Activated CD8-positive, alpha-beta memory T cell treated with anti-CD3 and anti-CD28 coated beads, Interleukin-2, amount 50 U/mL, for 24 hours (primary cell): ENCODE results near the gene DFFB.

Experiments used
- DNase-seq: peaks from one replicate; pipeline ENCODE4 v3.0.0-alpha.2; 2020; ENCODE audit errors: extremely low read depth

The DFFB gene

DNA sequence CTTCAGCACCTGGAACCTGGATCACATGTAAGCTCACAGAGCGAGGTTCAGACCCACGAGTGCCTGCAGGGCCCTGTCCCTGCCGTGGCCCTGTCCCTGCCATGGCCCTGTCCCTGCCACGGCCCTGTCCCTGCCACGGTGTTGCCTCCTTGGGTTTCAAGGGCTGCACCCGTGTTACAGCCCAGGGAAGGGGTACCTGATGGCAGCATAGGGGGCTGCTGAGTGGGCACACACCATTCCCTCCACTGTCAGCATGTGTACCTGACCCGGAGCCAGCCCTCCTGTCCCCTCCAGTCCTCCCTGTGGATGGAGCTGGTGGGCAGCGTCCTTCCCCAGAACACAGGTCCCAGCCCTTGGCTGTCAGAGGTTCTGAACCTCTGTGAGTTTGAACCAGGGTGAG, 15.3 kb downstream of the DFFB start:
- no peak for DNase-seq

DNA sequence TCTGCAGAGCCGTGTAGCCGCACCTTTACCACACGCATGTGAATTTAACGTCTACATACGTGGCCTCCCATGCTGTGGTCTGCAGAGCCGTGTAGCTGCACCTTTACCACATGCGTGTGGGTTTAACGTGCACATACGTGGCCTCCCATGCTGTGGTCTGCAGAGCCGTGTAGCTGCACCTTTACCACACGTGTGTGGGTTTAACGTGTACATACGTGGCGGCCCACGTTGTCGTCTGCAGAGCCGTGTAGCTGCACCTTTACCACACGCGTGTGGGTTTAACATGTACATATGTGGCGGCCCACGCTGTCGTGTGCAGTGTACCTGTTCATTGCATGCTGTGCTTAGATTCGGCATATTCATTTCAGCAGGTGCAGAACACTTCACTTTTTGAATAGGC, 17.5 kb downstream of the DFFB start:
- DNase-seq: no peak

DNA sequence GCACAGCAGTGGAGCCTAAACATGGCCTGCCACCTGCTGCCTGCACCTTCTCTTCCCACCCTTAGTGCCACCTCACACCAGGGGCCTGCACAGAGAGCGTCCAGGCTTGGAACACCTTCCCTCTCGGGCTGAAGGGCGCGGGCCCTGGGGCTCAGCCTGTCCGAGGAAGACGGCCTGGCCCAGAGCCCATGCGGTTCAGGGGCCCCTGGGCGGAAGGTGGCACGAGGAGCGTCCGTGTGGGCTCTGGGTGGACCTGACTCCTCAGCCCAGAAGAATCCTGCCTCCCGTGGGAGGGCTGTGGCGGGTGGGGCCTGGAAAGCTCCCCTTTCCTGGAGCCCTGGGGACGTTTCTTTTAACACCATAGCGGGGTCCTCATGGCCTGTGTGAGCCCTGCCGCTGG, 19.4 kb downstream of the DFFB start:
- no peak for DNase-seq

DNA sequence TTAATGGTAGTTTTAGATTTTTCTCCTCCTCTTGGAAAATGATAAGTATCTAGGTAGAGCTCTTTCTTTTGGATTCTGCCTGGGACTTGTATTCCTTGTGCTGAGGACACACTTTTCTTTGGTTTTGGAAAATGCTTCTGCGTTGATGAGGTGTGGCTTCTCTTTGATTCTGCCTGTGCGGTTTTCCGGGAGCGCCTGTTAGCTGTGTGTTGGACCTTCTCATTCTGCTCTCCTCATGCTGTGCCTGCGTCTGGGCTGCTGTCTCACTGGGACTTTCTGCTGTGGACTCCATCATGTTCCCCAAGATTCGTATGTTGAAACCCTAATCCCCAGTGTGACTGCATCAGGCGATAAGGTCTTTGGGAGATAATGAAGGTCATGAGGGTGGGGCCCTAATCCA, 21.8 kb downstream of the DFFB start:
- DNase-seq: no peak

DNA sequence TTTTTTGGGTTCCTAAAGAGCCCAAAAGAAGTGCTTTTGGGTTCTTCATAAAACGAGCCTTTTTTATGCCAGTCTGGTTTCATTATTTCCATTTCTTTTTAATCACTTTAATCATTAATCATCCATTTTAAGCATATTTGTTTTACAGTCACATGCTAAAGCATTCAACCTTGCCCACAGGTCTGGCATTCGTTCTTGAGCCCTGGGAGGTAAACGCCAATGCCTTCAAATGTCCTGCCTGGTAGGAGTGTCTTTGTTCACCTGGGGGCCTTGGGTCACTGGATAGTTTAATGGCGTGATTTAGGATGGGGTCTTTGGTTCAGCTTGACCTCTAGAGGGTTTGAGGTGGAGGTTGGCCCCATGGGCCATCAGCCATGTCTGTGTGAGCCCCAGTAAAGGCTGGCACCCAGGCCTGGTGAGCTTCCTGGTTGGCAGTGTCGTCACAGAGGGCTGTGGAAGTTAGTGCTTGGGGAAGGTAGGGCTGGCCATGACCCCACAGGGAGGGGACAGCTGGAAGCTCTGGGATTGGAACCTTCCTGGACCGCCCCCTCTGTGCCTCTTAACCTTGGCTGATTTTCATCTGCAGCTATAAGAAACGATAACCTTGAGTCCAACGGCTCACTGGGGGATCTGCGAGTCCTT, 22.6 kb downstream of the DFFB start:
- no peak for DNase-seq

DNA sequence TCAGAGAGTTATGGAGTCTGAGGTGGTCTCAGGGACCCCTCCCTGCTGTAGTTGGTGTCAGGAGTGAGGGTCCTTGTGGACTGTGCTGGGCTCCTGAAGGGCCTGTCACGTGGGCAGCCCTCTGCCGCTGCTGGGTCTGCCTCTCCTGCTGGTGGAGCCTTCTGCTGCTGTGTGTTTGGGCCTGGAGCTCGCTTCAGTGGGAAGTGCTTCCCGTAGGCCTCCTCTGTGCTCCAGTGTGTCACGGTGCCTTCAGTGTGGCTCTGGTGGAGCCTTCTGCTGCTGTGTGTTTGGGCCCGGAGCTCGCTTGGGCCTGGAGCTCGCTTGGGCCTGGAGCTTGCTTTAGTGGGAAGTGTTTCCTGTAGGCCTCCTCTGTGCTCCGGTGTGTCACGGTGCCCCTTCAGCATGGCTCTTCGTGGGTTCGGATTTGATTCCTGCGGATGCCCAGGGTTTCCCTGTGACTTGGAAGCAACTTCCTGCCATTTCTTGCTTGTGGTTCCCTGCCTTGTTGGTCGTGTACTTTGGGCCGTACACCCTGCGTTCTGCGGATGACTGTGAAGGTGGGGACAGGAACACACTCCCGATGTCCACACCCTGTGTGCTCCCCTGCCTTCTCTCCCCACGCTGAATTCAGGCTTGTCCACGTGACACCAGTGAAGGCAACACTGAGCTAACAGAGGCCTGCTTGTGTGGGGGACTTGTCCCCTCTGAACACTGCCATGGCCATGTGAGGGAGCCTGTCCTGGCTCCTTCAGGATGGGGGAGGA, 23.3 kb downstream of the DFFB start:
- DNase-seq: no peak

DNA sequence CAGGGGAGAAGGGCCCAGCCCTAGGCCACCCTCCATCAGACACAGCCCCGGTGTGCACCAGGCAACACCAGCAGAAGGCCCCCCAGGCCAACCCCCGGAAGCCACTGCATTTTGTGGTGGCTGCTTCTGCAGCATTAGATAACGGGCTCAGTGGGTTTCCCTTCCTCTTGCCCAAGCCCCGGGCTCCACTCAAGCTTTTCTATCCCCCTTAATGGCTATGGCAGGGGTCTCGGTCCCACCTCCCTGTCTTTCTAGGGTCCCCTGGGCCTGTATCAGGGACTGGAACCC, 23.9 kb downstream of the DFFB start:
- DNase-seq: no peak

DNA sequence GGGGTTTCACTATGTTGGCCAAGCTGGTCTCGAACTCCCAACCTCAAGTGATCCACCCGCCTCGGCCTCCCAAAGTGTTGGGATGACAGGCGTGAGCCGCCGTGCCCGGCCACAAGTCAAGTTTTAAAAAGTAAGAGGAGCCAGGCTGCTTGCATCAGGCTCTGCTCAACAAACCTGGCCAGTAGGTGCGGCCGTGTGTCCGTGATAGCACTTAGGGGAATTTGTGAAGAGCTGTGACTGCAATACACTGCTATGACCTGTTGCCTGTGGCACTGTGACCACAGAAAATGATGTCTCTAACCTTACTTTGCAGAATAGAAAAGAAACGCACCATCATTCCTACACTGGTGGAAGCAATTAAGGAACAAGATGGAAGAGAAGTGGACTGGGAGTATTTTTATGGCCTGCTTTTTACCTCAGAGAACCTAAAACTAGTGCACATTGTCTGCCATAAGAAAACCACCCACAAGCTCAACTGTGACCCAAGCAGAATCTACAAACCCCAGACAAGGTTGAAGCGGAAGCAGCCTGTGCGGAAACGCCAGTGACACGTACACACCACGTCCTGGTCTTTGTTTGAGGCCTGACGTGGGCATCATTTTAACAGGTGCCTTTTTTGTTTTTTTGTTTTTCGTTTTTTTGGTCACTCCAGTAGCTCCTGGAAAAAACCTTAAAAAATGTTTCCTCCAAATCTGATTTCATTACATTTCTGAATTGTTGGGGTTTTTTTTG, 26.1 kb downstream of the DFFB start:
- DNase-seq: no peak

DNA sequence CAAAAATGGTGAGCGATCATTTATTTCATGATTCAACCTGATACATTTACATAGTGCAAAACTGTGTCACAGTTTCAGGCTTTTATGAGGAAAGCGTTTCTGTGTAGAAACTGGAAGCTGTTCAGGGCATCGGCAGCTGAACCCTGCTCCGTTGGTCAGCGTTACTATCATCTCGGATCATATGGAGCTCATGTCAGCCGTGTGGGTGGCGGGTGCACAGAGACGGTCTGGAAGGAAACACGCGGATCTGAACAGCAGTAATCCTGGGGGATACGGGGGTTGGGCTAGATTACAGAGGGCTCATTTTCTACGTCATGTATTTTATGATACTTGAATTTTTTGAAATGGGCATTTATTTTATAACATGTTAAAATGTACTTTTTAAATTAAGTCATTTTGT, 27.7 kb downstream of the DFFB start:
- DNase-seq: no peak

DNA sequence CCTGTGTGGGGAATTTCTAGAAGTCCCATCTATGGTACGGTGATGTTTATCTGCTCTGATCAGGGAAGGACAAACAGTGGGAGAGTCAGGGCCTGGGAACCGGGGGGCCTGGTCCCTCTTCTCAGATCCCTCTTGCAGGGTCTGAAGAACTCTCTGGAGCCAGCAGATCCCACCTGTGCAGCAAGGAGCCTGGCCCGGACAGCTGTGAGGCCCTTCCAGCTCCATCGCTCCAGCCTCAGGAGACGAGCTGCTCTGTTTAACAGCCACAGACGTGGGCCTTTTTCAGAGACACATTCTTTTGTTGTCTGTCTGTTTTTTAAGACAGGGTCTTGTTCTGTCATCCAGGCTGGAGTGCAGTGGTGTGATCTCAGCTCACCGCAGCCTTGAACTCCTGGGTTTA, 28.3 kb downstream of the DFFB start:
- no peak for DNase-seq

DNA sequence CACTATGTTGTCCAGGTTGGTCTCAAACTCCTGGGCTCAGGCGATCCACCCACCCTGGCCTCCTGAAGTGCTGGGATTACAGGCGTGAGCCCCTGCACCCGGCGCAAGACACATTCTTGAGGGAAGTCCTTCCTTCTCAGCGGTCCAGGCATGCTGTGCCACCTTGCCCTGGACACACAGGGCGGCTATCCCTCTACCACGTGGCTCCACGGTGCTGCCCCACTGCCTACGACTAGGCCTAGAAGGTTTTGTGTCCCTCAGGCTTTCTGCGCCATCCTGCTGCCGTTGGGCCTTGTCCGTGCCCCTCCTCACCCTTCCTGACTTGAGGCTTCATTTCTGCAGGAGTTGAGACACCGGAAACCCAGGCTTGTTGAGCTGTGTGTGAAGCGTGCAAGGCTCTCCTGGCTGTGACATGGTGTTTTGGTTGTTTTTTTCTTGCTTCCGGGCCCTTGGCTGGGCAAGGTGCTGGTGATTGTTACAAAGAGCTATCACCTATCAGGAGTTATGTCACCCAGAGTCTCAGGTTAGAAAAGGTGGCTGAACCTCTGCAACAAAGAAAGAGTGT, 28.9 kb downstream of the DFFB start:
- no peak for DNase-seq

DNA sequence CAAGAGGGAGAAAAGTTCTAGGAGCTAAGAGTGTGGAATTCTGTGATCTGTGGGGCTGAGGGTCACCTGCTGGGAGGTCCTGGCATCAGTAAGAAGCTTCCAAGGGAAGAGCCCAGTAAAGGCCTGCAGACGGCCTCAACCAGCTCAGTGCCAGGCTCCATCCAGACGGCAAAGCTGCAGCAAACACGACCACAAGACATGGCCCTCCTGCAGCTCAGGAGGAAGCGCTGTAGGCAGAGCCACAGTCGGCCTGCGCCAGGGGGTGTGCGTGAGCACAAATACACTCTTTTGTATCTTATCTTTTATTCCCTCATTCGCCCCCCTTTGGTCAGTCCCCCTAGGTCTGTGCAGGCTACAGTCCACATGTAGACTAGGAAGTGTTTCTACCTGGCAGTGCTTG, 29.4 kb downstream of the DFFB start:
- DNase-seq: no peak

DNA sequence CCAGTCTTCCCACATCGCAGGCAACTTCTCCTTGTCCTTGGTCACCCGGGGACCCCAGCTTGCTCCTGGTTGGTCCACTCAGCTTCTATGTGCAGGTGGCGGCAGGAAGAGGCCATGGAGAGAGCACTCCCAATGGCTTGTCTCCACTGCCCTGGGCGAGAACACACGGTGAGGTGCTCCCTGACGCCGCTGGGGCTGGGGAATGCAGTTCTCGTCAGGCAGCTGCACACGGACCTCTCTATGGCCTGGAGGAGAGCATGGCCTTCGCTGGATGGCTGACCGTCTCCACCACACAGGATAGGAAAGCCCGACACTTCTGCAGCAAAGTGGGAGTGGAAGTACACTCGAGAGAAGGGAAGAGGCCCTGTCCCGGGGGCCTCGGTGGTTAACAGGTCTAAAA, 31.0 kb downstream of the DFFB start:
- no peak for DNase-seq

DNA sequence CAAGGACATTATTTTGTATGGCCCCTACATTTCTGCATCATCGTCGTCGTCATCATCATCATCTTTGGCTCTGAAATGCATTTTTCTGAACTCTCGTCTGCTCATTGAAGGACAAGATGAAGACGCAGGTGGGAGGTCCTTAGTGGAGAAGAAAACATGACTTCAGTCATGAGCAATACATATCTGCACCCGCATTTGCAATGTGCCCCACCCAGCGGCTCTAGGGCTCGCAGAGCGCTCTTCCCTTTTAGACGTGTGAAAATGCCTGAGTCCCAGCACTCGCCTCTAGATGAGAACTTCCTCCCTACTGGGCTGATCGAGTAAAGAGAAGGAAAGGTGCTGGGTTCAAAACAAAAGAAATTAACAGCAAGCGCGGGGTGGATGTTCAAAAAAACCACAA, 32.7 kb downstream of the DFFB start:
- DNase-seq: no peak

DNA sequence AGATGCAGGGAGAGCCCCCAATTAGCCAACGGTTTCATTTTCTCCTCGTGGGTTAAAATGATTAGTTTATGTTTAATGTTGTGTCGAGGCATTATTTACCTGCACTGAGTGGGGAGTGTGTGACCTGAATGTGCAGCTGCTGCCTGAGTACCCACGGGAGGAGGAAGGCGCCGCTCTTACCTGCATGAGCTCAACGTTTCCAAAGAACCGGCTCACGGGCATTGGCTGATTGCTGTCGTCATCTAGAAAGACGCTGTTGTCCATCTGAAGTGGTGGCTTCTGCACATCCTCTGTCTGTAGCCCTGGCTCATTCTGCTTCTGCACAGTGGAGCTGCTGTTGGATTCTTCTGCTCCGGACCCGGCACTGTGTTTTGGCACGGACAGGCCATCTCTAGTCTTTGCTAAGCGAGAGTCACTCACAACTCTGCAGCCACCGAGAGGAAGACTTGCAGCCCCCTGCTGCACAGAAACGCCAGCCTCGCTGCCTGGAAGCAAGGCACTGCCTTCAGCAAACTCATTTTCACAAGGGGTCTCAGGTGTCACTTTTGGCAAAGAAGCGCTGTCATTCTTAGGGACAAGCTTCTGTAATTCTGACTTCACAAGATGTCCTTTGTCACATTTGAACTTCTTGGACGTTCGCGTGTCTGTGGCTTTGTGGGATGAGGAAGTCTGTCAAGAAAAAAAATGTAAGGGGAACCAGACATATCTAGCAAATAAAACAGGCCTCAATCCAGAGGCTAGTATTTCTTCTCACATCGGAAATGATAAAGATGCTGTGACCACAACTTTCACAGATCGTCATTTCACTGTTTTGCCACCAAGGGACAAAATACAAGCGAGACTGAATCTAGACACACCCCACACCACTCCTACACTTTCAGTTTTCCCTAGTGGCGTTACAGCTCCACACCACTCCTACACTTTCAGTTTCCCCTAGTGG, 33.4 kb downstream of the DFFB start:
- no peak for DNase-seq

DNA sequence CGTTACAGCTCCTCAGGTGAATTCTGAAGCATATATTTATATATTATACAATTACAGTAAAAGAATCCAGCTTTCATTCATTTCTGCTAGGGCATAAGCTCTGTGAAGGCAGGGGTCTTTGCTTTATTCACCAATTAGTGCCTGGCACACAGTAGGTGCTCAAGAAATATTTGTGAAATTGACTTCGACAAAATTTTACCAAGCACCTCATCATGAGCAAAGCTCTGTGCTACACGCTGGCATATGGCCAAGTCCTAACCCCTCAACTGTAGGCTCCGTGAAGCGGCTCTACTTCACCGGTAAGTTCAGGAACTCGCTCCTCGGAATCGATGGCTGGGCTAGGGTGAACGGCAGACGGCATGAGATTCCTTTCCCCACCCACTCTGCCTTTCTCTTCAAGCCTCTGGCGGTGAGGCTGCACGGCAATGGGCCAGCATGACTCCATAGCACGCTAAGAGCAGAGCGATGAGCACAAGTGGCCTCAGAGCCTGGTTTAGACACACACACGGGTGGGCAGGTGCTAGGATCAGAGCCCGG, 34.1 kb downstream of the DFFB start:
- no peak for DNase-seq

DNA sequence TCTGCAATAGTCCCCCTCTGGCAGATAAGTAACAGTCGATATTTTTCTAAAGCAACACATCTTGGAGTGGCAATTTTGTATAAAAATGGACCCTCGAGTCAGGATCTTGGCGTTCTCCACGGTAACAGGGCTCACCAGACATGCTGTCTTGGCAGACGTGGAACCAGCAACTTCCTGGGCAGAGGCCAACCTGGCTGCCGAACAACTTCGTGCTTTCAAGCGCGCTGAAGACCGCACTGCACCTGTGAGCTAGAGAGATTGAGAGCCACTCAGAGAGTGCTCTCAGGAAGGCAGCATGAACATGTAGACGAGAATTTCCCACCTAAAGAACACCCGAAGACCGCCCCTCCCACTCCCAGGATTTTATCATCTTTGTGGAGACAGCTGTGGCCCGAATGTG, 35.5 kb downstream of the DFFB start:
- DNase-seq: no peak

DNA sequence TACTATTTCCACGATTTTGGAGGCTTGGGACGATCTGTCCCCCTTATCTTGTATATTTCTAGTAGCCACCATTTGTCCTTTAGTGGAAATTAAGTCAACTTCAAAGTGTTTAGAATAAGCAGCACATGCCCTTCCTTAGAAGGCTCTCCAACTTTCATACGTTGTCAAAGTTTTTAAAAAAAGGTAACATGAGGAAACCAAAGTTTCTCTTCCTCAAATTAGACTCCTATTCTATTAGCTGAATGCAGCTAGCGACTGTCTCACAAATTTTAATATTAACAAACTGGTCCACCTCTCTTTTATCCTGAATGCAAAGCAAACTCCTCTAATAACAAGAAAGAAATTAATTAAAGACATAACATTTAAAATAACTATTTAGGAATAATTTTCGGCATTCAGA, 35.9 kb downstream of the DFFB start:
- DNase-seq: no peak

DNA sequence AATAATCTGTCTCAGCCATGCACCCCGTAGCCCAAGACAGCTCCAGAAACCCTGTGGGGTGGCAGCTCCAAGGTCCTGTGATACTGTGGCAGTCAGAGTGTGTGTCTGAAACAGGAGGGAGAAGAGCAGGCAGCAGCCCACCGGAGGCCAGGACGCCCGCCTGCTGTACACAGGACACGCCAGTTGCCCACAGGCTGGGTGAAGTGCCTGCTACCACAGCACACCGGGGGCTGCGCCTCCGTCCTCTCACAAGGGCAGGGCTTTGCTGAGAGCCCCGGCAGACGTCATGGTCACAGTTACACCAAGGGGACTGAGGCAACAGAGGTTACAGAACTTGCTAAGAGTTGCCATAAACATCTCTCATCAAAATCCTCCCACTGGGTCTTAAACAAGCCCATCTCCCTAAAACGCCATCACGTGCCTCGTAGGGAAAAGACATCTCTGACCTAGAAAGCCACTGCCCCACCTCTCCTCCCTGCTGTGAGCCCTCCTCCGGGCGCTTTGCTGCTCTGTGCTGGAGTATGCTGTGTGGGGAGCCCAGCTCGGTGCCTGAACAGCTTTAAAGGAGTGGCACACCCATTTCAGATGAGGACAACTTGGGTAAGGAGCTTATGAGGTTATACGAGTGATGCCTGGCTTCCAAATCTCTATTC, 37.5 kb downstream of the DFFB start:
- DNase-seq: no peak

DNA sequence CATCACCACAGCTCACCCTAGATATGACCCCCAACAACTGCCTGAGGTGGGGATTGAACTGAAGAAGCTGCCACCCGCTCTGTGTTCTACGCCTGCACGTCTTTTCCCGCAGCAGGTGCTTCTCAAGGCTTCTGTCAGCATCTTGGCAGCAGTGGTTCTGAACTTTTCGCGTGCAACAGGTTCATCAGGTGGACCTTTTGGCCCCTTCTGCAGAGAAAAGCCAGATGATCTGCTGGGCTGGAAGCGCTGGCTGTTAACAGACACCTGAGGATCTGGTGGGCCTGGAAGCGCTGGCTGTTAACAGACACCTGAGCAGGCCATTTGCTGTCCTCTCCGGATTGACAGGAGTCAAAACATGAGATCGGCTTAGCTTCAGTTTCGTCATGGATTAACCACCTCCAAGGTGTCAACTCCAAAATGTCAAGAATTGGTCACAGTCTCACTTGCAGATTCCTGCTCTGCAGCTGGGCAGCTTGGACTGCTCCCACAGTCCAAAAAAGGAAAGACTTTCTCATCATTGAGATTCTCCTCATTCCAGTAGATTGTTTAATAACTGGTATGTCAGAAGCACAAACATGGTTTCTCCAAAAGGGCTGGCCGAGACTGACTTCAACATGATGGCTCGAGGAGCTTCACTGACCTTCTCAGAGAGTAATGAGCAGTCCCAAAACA, 38.1 kb downstream of the DFFB start:
- no peak for DNase-seq

DNA sequence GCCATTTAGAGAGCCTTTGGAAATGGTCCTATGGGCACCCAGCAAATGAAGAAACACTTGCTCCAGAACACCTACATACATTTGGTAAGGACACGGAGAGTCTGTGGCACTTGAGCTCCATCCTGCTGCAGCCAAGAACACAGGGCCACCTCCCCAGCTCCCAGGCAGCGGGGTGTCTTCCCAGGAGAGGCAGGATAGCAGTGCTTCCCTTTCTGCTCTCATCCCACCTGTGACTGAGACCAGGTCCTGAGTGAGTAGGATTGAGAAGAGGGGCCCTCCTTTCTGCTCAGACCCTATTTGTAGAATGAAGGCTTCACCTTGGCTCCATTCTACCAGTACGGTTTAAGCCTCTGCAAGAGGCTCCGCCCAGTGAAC, 38.7 kb downstream of the DFFB start:
- DNase-seq: no peak
